VCaP (cell line): Measurements from ENCODE around the gene ASB5.

Source experiments
- H3K27ac ChIP-seq: fragments of 450-650 bp; 2 replicates; pipeline ENCODE4 v1.5.1; 2017
- TF ChIP-seq, protein P1 (sequence below): fragments of 450-650 bp; conservative IDR thresholded peaks from 2 replicates; pipeline ENCODE4 v1.5.1; 2017; ENCODE audit warnings: mild to moderate bottlenecking, moderate library complexity

Gene ASB5

DNA sequence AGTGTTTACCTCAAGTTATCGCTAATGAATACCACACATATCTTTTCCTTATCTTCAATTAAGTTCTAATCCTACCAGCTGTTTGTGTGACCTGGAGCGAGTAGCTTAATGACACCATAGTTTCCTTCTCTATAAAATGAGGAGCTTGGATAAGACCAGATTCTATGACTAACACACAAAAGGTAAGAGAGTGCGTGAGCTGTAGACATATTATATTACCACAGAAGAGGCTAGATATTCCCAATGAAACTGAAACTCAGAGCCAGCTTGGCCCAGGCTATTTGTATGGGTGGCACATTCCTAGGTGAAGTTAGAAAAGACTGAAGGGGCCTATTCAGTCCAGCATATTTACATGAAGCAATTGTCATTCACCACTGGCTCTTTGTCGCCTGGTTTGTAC lies 30.2 kb downstream of the ASB5 start:
- TF ChIP-seq, protein P1, sequence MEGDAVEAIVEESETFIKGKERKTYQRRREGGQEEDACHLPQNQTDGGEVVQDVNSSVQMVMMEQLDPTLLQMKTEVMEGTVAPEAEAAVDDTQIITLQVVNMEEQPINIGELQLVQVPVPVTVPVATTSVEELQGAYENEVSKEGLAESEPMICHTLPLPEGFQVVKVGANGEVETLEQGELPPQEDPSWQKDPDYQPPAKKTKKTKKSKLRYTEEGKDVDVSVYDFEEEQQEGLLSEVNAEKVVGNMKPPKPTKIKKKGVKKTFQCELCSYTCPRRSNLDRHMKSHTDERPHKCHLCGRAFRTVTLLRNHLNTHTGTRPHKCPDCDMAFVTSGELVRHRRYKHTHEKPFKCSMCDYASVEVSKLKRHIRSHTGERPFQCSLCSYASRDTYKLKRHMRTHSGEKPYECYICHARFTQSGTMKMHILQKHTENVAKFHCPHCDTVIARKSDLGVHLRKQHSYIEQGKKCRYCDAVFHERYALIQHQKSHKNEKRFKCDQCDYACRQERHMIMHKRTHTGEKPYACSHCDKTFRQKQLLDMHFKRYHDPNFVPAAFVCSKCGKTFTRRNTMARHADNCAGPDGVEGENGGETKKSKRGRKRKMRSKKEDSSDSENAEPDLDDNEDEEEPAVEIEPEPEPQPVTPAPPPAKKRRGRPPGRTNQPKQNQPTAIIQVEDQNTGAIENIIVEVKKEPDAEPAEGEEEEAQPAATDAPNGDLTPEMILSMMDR = no peak
- peak overlapping the region; percentile 54 for H3K27ac ChIP-seq

GRCh38 chr4:176238157-176238610 lies 30.8 kb downstream of the ASB5 start:
- TF ChIP-seq, protein P1 = no peak
- peak overlapping the region; percentile 54 for H3K27ac ChIP-seq

DNA sequence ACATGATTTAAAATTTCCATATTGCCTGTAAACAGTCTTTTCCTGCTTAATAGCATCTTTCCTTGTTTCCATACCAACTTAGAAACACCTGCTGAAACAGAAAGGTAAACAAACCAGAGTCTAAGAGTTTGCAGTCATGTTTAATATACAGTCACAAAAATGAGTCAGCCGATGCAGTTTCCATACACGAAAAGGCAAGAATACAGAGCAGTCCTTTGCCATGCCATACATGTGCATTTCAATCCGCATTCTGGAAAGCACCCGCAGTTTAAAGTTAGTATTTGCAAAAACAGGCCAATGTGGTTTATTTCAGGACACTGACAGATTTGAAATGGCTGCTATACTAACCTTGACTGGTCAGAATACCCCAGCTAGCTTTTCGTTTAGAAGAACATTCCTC lies 32.1 kb downstream of the ASB5 start:
- H3K27ac ChIP-seq = no peak overlapping the region
- TF ChIP-seq, protein P1 = no peak

DNA sequence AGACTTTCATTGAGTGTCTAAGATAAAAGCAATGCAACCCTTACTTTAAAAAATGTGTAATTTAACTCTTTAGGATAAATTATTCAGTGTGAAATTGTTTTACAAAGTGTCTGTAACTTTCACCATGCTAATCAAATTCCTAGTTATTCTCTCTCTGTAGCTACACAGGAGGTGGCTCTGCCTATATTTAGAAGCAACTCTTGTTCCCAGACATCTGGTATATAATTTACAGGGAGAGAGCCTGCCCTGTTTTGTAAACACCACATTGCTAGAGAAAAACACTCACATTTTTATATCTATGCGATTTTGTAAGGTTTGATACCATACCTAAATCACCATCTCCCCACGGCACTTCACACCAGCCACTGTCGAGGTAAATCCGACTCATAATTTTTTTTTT lies 38.2 kb downstream of the ASB5 start:
- TF ChIP-seq, protein P1 = no peak

DNA sequence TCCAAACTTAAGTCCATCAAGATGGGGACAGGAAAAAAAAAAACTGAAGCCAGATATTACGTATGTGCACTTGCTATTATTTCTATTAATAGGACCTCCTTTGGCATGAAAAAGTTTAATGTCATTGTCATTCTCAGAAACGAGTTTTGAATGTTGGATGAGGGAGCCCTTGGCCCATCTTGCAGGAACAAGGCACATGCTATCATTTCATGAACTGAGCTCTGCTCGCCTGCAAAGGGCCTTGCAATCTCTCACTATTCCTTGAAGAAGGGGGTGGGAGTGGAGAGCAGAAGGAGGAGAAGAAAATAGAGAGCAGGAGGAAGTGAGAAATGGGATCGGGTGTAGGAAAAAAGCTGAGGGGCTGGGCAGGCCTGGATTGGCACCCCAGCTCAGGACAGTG lies 39.4 kb downstream of the ASB5 start:
- H3K27ac ChIP-seq = no peak overlapping the region
- TF ChIP-seq, protein P1 = no peak

More for the DNA sequence above, 38.2 kb downstream of the ASB5 start:
- H3K27ac ChIP-seq = no peak overlapping the region

- TF ChIP-seq, protein P1 = no peak
- no peak overlapping the region for H3K27ac ChIP-seq
Measured at GRCh38 chr4:176226736-176227135, 42.3 kb downstream of the ASB5 start.

DNA sequence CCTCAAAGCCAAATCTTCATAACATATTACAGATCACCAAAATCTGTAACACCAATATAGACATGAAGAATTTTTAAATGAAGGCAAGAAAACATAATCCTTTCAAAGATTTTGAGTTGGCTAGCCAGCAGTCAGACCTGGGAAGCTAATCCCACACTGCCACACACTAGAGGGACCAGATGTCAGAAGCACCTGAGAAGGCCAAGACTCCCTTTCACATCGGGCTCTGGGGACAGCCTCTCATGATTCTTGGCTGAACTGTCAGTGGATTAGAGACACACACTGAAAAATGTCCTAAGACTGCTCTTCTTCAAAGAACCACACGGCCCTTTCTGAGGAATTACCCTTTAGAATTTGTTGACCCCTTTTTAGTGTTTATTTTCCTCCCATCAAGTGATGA lies 45.5 kb downstream of the ASB5 start:
- no peak overlapping the region for H3K27ac ChIP-seq
- TF ChIP-seq, protein P1 = no peak
